Panc1 (cell line): ENCODE data around the gene NOSTRIN. TPM values are rescaled to one million over a fixed set of nuclear protein-coding genes. Genes with fewer than 3 reads are reported as not detected.

Experiments used
- ATAC-seq: fragments of 200-7000 bp; cut with Tn5 transposase; 2 replicates; pipeline ENCODE4 v1.9.1; 2020; ENCODE audit warnings: mild to moderate bottlenecking, moderate library complexity
- BruUV-seq: library from RNA; stranded (reverse); fragments of 400-500 nt; replicated peaks from 2 replicates; lab custom pipeline; 2021; lab: Mats Ljungman, UMichigan
- CTCF ChIA-PET: fragments of 300-600 bp; sonication (Branson Sonifier 250); formaldehyde crosslinking; loops from one replicate; lab custom pipeline; 2022; ENCODE audit warnings: antibody characterized with exemption; lab: Charles Lee
- POLR2A ChIA-PET: fragments of 300-600 bp; sonication (Branson Sonifier 250); formaldehyde crosslinking; loops from one replicate; lab custom pipeline; 2022; ENCODE audit warnings: antibody characterized with exemption; lab: Charles Lee
- DNase-seq: peaks from one replicate; pipeline ENCODE4 v3.0.0-alpha.2; 2010; ENCODE audit warnings: low read depth, low spot score
- H3K27ac ChIP-seq: 2 replicates; pipeline ENCODE4 v1.5.1; 2011; ENCODE audit warnings: mild to moderate bottlenecking, low read length, inconsistent platforms
- H3K27me3 ChIP-seq: fragments of 200-500 bp; sonication (Bioruptor generic); 2 replicates; pipeline ENCODE4 v1.6.0; 2014; ENCODE audit warnings: low read length, inconsistent platforms; ENCODE audit not compliant: control insufficient read depth, insufficient read depth
- H3K36me3 ChIP-seq: fragments of 200-500 bp; sonication (Bioruptor generic); 2 replicates; pipeline ENCODE4 v1.5.1; 2014; ENCODE audit warnings: inconsistent platforms, mild to moderate bottlenecking, low read length, moderate library complexity; ENCODE audit not compliant: control insufficient read depth, insufficient read depth
- H3K4me1 ChIP-seq: 2 replicates; pipeline ENCODE4 v1.5.1; 2011; ENCODE audit warnings: inconsistent platforms, mild to moderate bottlenecking, low read length, moderate library complexity; ENCODE audit not compliant: control insufficient read depth, insufficient read depth
- H3K4me3 ChIP-seq, 2 experiments: 2 replicates each; pipeline ENCODE4 v1.5.1; 2011 to 2012; ENCODE audit warnings: low read depth in 2 of 2, low read length in 2 of 2, mild to moderate bottlenecking in 2 of 2, inconsistent platforms in 1 of 2, moderate library complexity in 1 of 2
- H3K9me3 ChIP-seq: fragments of 200-500 bp; sonication (Bioruptor generic); 2 replicates; pipeline ENCODE4 v1.5.1; 2014; ENCODE audit warnings: low read depth, mild to moderate bottlenecking, inconsistent platforms, low read length, moderate library complexity; ENCODE audit not compliant: control insufficient read depth, insufficient read depth
- POLR2AphosphoS5 ChIP-seq: IDR thresholded peaks from 2 replicates; pipeline ENCODE4 v1.6.1; 2012; ENCODE audit warnings: mild to moderate bottlenecking, low read depth, low read length, moderate library complexity
- REST ChIP-seq, 2 experiments: IDR thresholded peaks; 2 replicates each; pipeline ENCODE4 v1.6.1; 2011 to 2012; ENCODE audit warnings: low read depth in 2 of 2, control low read depth in 1 of 2, low read length in 1 of 2, mild to moderate bottlenecking in 1 of 2, moderate library complexity in 1 of 2; ENCODE audit not compliant: insufficient read depth in 1 of 2
- SIN3A ChIP-seq: IDR thresholded peaks from 2 replicates; pipeline ENCODE4 v1.6.1; 2012; ENCODE audit warnings: low read depth, mild to moderate bottlenecking, low read length, moderate library complexity, borderline replicate concordance; ENCODE audit not compliant: insufficient read depth
- TCF7L2 ChIP-seq: IDR thresholded peaks from 2 replicates; pipeline ENCODE4 v1.6.1; 2011; ENCODE audit warnings: mild to moderate bottlenecking, low read depth, low read length, inconsistent platforms
- in situ Hi-C: cut with HindIII; loops from 2 replicates; pipeline ENCODE4 v1.10.0; 2016; ENCODE audit warnings: low sequenced_read_pairs, low pct_unique_long_range_greater_than_20kb
- intact Hi-C: fragments of 100-400 bp; cut with micrococcal nuclease; formaldehyde crosslinking; loops from one replicate; pipeline ENCODE4 v1.10.0; 2022; ENCODE audit not compliant: unreplicated experiment
- total RNA-seq: library from RNA; stranded (reverse); gene quantifications from one replicate; pipeline ENCODE4 v1.2.1, GENCODE V29; 2021; ENCODE audit not compliant: unreplicated experiment
- TF ChIP-seq, protein P1 (sequence below): fragments of 450-650 bp; IDR thresholded peaks from 2 replicates; pipeline ENCODE4 v1.5.1; 2017; ENCODE audit warnings: mild to moderate bottlenecking

The NOSTRIN gene
- total RNA-seq, 1 experiment from 2014 or later = not detected

DNA sequence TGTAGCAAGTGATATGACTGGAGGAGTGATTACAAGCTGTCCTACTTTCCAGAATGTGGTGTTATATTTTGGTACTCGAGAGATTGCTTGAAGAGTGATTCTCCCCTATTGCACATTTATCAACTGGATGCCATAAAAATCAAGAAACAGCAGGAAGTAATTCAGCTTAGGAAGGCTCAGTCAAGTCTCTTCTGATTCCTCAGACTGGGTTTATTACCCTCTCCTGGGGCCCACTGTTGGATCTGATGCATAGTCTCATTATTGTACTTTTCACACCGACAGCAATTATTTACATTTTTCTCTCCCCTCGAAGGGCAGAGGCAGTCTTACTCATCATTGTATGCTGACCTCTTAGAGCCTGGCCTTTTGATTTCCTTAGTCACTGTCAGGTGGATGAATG is 9.3 kb downstream of the NOSTRIN start:
- CTCF ChIA-PET = no interaction called here
- BruUV-seq = no TSS peak
- Histone ChIP-seq H3K27ac (no peak overlapping the region), H3K4me1 (no peaks in the 10 kb centered on the region), H3K27me3 (no peaks in the 10 kb centered on the region; the same call in 1 of the 2 replicates), H3K36me3 (no peaks in the 10 kb centered on the region), H3K4me3 (no peak overlapping the region), H3K9me3 (no peaks in the 10 kb centered on the region)
- ATAC-seq = no peak
- intact Hi-C loops = no loop called here
- in situ Hi-C loops = no loop called here
- no peak for DNase-seq
- POLR2A ChIA-PET = no interaction called here
- TF ChIP-seq POLR2AphosphoS5 = no peak
- no peak for TF ChIP-seq SIN3A
- TF ChIP-seq, protein P1, sequence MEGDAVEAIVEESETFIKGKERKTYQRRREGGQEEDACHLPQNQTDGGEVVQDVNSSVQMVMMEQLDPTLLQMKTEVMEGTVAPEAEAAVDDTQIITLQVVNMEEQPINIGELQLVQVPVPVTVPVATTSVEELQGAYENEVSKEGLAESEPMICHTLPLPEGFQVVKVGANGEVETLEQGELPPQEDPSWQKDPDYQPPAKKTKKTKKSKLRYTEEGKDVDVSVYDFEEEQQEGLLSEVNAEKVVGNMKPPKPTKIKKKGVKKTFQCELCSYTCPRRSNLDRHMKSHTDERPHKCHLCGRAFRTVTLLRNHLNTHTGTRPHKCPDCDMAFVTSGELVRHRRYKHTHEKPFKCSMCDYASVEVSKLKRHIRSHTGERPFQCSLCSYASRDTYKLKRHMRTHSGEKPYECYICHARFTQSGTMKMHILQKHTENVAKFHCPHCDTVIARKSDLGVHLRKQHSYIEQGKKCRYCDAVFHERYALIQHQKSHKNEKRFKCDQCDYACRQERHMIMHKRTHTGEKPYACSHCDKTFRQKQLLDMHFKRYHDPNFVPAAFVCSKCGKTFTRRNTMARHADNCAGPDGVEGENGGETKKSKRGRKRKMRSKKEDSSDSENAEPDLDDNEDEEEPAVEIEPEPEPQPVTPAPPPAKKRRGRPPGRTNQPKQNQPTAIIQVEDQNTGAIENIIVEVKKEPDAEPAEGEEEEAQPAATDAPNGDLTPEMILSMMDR = no peak
- TF ChIP-seq REST (IDR thresholded peaks at IDR 0.05; ENCODE audit: insufficient read depth in 1 of 2, low read depth in 2 of 2, low read length in 1 of 2) = no peak
- no peak for TF ChIP-seq TCF7L2

GRCh38 chr2:168814046-168814445 is 11.6 kb downstream of the NOSTRIN start:
- ATAC-seq = no peak
- BruUV-seq = no TSS peak
- intact Hi-C loops = no loop called here

More at GRCh38 chr2:168814046-168814445, 11.6 kb downstream of the NOSTRIN start:
- H3K27ac ChIP-seq = no peak overlapping the region
- no peaks in the 10 kb centered on the region for H3K4me1 ChIP-seq
- TF ChIP-seq TCF7L2 (no peak), POLR2AphosphoS5 (no peak), SIN3A (no peak), REST (IDR thresholded peaks at IDR 0.05; ENCODE audit: insufficient read depth in 1 of 2, low read depth in 2 of 2, low read length in 1 of 2) (no peak)
- TF ChIP-seq, protein P1 = no peak
- no peaks in the 10 kb centered on the region; the same call in 1 of the 2 replicates for H3K27me3 ChIP-seq
- H3K36me3 ChIP-seq = no peaks in the 10 kb centered on the region
- no peaks in the 10 kb centered on the region for H3K9me3 ChIP-seq
- in situ Hi-C loops = no loop called here
- no peak overlapping the region for H3K4me3 ChIP-seq
- no peak for DNase-seq
- ChIA-PET POLR2A (interaction anchor here (0.5 kb wide), 1 partner anchor 13 kb away, joined by 6 read pairs; no protein-coding TSS in a partner anchor), CTCF (no interaction called here)
